ENCODE results near the gene PRKG1. TPM values are rescaled to one million over a fixed set of nuclear protein-coding genes. Genes with fewer than 3 reads are reported as not detected.

Gene PRKG1
- total RNA-seq, 1 experiment from 2014 or later, result 7.4 TPM

DNA sequence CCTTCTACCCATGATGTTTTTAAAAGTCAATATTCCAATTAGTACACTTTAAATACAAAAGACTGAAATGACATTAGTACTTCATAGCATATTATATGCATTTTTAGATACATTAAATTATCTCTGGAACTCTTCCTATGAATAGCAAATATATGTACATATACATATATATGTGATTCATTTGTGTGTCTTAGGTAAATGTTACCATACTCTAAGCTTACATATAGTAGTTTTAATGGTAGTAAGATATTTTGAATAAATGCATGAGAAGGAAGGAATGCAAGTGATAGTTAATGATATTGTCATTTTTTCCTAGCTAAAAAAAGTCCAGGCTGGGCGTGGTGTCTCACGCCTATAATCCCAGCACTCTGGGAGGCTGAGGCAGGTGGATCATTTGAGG is 671.1 kb downstream of the PRKG1 start:
- DNase-seq, result no peak
- Histone ChIP-seq H3K9me3 (ENCODE audit: low read length) (no peaks in the 10 kb centered on the region), H3K27me3 (ENCODE audit: low read length) (no peaks in the 10 kb centered on the region), H3K9ac (ENCODE audit: low read length) (no peak overlapping the region), H3F3A (ENCODE audit: low read length, unreplicated experiment) (no peaks in the 10 kb centered on the region), H3K36me3 (ENCODE audit: low read depth, low read length) (no peaks in the 10 kb centered on the region), H2AFZ (ENCODE audit: low read length) (no peak overlapping the region), H3K27ac (ENCODE audit: low read length) (no peak overlapping the region), H3K9me2 (replicated peaks; ENCODE audit: low read length) (no peaks in the 10 kb centered on the region), H3K4me3 (ENCODE audit: low read length) (no peak overlapping the region), H3K4me1 (ENCODE audit: insufficient read depth, low read length) (no peaks in the 10 kb centered on the region), H4K20me1 (ENCODE audit: low read length) (no peaks in the 10 kb centered on the region), H3K4me2 (ENCODE audit: low read length) (no peak overlapping the region), H3K79me2 (ENCODE audit: low read length) (no peaks in the 10 kb centered on the region)
- ChIA-PET POLR2A (ENCODE audit: unreplicated experiment) (interaction anchor here (0.7 kb wide), 1 partner anchor 113 kb away, joined by 3 read pairs; no protein-coding TSS in a partner anchor), CTCF (no interaction called here)
- no TSS peak for BruUV-seq (replicated peaks)
- no peak for ATAC-seq
- intact Hi-C loops (cut with micrococcal nuclease), result no loop called here
- TF ChIP-seq EZH2 (IDR thresholded peaks at IDR 0.05; ENCODE audit: low read length, unreplicated experiment) (no peak), EZH2phosphoT487 (IDR thresholded peaks at IDR 0.05; ENCODE audit: borderline replicate concordance, low read length) (no peak), CTCF (conservative IDR thresholded peaks at IDR 0.05; ENCODE audit: low read depth, low read length) (no peak)

DNA sequence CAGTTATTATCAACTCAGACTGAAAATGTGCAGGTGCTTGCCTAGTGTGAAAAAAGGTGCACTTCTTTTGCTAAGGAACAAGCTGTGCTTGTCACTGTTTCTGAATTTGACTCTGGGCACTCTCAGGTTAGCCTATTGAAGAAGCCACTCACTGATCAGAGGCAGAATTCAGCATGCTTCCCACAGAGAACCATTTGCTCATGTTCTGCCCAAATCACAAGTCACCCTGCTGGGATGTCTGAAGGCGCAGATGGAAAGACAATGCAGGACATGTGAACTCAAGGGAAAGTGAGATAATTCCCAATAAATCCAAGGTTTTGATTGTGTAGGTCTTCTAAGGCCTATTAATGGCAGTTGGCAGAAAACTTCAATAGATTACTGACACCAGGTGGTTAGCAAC is 672.9 kb downstream of the PRKG1 start:
- TF ChIP-seq CTCF (conservative IDR thresholded peaks at IDR 0.05; ENCODE audit: low read depth, low read length) (no peak), EZH2 (IDR thresholded peaks at IDR 0.05; ENCODE audit: low read length, unreplicated experiment) (no peak), EZH2phosphoT487 (IDR thresholded peaks at IDR 0.05; ENCODE audit: borderline replicate concordance, low read length) (no peak)
- H3K9me2 ChIP-seq (replicated peaks; ENCODE audit: low read length), result no peaks in the 10 kb centered on the region
- H3K36me3 ChIP-seq (ENCODE audit: low read depth, low read length), result no peaks in the 10 kb centered on the region
- H4K20me1 ChIP-seq (ENCODE audit: low read length), result no peaks in the 10 kb centered on the region
- BruUV-seq (replicated peaks), result no TSS peak
- no peaks in the 10 kb centered on the region for H3K27me3 ChIP-seq (ENCODE audit: low read length)
- DNase-seq, result no peak
- H3K4me2 ChIP-seq (ENCODE audit: low read length), result no peak overlapping the region
- H3K9ac ChIP-seq (ENCODE audit: low read length), result no peak overlapping the region
- POLR2A ChIA-PET (ENCODE audit: unreplicated experiment), result no interaction called here
- H3K9me3 ChIP-seq (ENCODE audit: low read length), result no peaks in the 10 kb centered on the region
- H3K4me3 ChIP-seq (ENCODE audit: low read length), result no peak overlapping the region
- no peak overlapping the region for H2AFZ ChIP-seq (ENCODE audit: low read length)
- CTCF ChIA-PET, result no interaction called here
- intact Hi-C loops (cut with micrococcal nuclease), result no loop called here
- no peaks in the 10 kb centered on the region for H3K4me1 ChIP-seq (ENCODE audit: insufficient read depth, low read length)
- no peaks in the 10 kb centered on the region for H3K79me2 ChIP-seq (ENCODE audit: low read length)
- H3K27ac ChIP-seq (ENCODE audit: low read length), result no peak overlapping the region
- no peak for ATAC-seq
- H3F3A ChIP-seq (ENCODE audit: low read length, unreplicated experiment), result no peaks in the 10 kb centered on the region

DNA sequence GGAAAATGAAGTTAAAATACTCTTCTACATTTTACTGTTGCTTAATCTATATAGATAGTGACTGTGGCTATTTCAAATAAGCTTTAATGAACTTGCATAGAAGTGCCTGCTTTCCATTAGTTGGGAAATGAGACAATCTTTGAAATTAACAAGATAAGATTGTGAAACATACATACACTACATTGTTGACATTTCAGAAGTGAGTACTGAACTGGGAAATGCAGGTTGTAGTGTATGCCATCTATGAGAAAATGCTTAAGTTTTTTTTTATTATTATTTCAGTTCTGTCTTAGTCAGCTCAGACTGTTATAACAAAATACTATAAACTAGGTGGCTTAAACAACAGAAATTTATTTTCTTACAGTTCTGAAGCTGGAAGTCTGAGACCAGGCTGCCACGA is 674.7 kb downstream of the PRKG1 start:
- Histone ChIP-seq H3K27me3 (ENCODE audit: low read length) (no peaks in the 10 kb centered on the region), H3K9me2 (replicated peaks; ENCODE audit: low read length) (no peaks in the 10 kb centered on the region), H4K20me1 (ENCODE audit: low read length) (no peaks in the 10 kb centered on the region), H2AFZ (ENCODE audit: low read length) (no peak overlapping the region), H3K9me3 (ENCODE audit: low read length) (no peaks in the 10 kb centered on the region), H3K4me3 (ENCODE audit: low read length) (no peak overlapping the region), H3F3A (ENCODE audit: low read length, unreplicated experiment) (no peaks in the 10 kb centered on the region), H3K36me3 (ENCODE audit: low read depth, low read length) (no peaks in the 10 kb centered on the region), H3K27ac (ENCODE audit: low read length) (no peak overlapping the region), H3K4me1 (ENCODE audit: insufficient read depth, low read length) (no peaks in the 10 kb centered on the region), H3K9ac (ENCODE audit: low read length) (no peak overlapping the region), H3K4me2 (ENCODE audit: low read length) (no peak overlapping the region), H3K79me2 (ENCODE audit: low read length) (no peaks in the 10 kb centered on the region)
- ChIA-PET POLR2A (ENCODE audit: unreplicated experiment) (no interaction called here), CTCF (no interaction called here)
- no peak for TF ChIP-seq CTCF (conservative IDR thresholded peaks at IDR 0.05; ENCODE audit: low read depth, low read length)
- no peak for TF ChIP-seq EZH2phosphoT487 (IDR thresholded peaks at IDR 0.05; ENCODE audit: borderline replicate concordance, low read length)
- TF ChIP-seq EZH2 (IDR thresholded peaks at IDR 0.05; ENCODE audit: low read length, unreplicated experiment), result no peak
- ATAC-seq (no peak), DNase-seq (no peak)
- intact Hi-C loops (cut with micrococcal nuclease), result no loop called here
- BruUV-seq (replicated peaks), result no TSS peak
